Endodermal cell (in vitro differentiated cells): ENCODE measurements around the gene NUDCD3. TPM values are rescaled to one million over a fixed set of nuclear protein-coding genes. Genes with fewer than 3 reads are reported as not detected.

Experiments used
- DNase-seq: peaks from one replicate; pipeline ENCODE4 v3.0.0-alpha.2; 2017
- H3K27ac ChIP-seq: 2 replicates; pipeline ENCODE4 v1.5.1; 2013; ENCODE audit warnings: mild to moderate bottlenecking, low read depth, low read length, moderate library complexity
- H3K27me3 ChIP-seq: 2 replicates; pipeline ENCODE4 v1.6.1; 2013; ENCODE audit warnings: mild to moderate bottlenecking, low read length, moderate library complexity; ENCODE audit not compliant: insufficient read depth, control insufficient read depth, poor library complexity, severe bottlenecking
- H3K36me3 ChIP-seq: 2 replicates; pipeline ENCODE4 v1.7.0; 2013; ENCODE audit warnings: mild to moderate bottlenecking, low read length, moderate library complexity; ENCODE audit not compliant: control insufficient read depth, insufficient read depth
- H3K4me1 ChIP-seq: one replicate; pipeline ENCODE4 v1.7.0; 2013; ENCODE audit warnings: low read length; ENCODE audit not compliant: control insufficient read depth, insufficient read depth
- H3K4me3 ChIP-seq: 2 replicates; pipeline ENCODE4 v1.5.1; 2013; ENCODE audit warnings: mild to moderate bottlenecking, low read length, moderate library complexity
- H3K9ac ChIP-seq: 2 replicates; pipeline ENCODE4 v1.6.1; 2013; ENCODE audit warnings: mild to moderate bottlenecking, low read length, moderate library complexity; ENCODE audit not compliant: poor library complexity, severe bottlenecking; ENCODE audit errors: extremely low read depth
- H3K9me3 ChIP-seq: 2 replicates; pipeline ENCODE4 v1.6.1; 2013; ENCODE audit warnings: mild to moderate bottlenecking, low read length, moderate library complexity; ENCODE audit not compliant: control insufficient read depth
- H3K27ac Mint-ChIP-seq: 2 replicates; pipeline ENCODE4 v1.8.0; 2020; ENCODE audit warnings: mixed read lengths
- H3K27me3 Mint-ChIP-seq: 2 replicates; pipeline ENCODE4 v1.8.0; 2021; ENCODE audit warnings: mild to moderate bottlenecking, mixed read lengths; ENCODE audit not compliant: insufficient read depth
- H3K36me3 Mint-ChIP-seq: 2 replicates; pipeline ENCODE4 v1.8.0; 2020; ENCODE audit warnings: low read depth, mixed read lengths
- H3K4me1 Mint-ChIP-seq: 2 replicates; pipeline ENCODE4 v1.8.0; 2020; ENCODE audit warnings: mixed read lengths
- H3K4me3 Mint-ChIP-seq: 2 replicates; pipeline ENCODE4 v1.8.0; 2020; ENCODE audit warnings: mild to moderate bottlenecking, moderate library complexity, mixed read lengths
- H3K9me3 Mint-ChIP-seq: 2 replicates; pipeline ENCODE4 v1.8.0; 2020; ENCODE audit warnings: mild to moderate bottlenecking, mixed read lengths
- WGBS, 2 experiments: methylation state at CpG; one replicate each; pipeline versions ENCODE4 v1.1.5 to v1.1.7; 2013; ENCODE audit warnings: missing lambda C conversion rate in 2 of 2, mixed read lengths in 1 of 2; ENCODE audit not compliant: insufficient coverage in 1 of 2, insufficient read length in 1 of 2; 5-methylcytosine and 5-hydroxymethylcytosine counted together
- total RNA-seq, 2 donors: library from RNA; stranded (reverse); fragmentation: NEBNext Ultra II Directional in 1 of 2; extraction: Animal tissue kit (Norgen Biotek cat#: 25700) in 1 of 2; gene quantifications; 2 replicates in 1 of 2; 3 replicates in 1 of 2; pipeline ENCODE4 v1.2.1, GENCODE V29; 2021
- TF ChIP-seq, protein P1 (sequence below): fragments of 200-600 bp; sonication (generic); conservative IDR thresholded peaks from 2 replicates; pipeline ENCODE4 v1.5.0; 2021; ENCODE audit warnings: antibody characterized with exemption, mild to moderate bottlenecking

The NUDCD3 gene
- total RNA-seq, 2 donors from 2014 or later: 80.8 to 116 TPM

DNA sequence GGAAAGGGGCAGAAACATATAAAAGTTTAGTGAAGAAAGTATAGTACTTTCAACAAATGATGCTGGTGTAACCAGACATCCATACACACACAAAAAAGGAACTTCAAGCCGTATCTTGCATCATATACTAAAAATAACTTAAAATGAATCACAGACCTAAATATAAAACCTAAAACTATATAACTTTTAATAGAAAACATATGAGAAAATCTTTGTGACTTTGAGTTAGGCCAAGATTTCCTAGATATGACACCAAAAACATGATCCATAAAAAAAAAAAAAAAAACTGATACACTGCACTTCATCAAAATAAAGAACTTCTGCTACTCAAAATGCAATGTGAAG lies 40.9 kb downstream of the NUDCD3 start:
- no peak for DNase-seq
- H3K27me3 Mint-ChIP-seq: no peaks in the 10 kb centered on the region
- no peaks in the 10 kb centered on the region for H3K4me1 Mint-ChIP-seq
- Histone ChIP-seq H3K9ac (no peak overlapping the region), H3K4me1 (no peaks in the 10 kb centered on the region), H3K36me3 (peaks cover 51% of the 10 kb centered on the region), H3K27me3 (no peaks in the 10 kb centered on the region), H3K27ac (no peak overlapping the region), H3K9me3 (no peaks in the 10 kb centered on the region), H3K4me3 (no peak overlapping the region)
- WGBS, 2 experiments: 100% methylated on average over 1 of the region's 1 CpG; no CpG with 5 or more reads in 1 of the 2 experiments
- H3K9me3 Mint-ChIP-seq: peaks cover 2% of the 10 kb centered on the region
- TF ChIP-seq, protein P1, sequence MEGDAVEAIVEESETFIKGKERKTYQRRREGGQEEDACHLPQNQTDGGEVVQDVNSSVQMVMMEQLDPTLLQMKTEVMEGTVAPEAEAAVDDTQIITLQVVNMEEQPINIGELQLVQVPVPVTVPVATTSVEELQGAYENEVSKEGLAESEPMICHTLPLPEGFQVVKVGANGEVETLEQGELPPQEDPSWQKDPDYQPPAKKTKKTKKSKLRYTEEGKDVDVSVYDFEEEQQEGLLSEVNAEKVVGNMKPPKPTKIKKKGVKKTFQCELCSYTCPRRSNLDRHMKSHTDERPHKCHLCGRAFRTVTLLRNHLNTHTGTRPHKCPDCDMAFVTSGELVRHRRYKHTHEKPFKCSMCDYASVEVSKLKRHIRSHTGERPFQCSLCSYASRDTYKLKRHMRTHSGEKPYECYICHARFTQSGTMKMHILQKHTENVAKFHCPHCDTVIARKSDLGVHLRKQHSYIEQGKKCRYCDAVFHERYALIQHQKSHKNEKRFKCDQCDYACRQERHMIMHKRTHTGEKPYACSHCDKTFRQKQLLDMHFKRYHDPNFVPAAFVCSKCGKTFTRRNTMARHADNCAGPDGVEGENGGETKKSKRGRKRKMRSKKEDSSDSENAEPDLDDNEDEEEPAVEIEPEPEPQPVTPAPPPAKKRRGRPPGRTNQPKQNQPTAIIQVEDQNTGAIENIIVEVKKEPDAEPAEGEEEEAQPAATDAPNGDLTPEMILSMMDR: no peak
- no peak overlapping the region for H3K27ac Mint-ChIP-seq
- peaks cover 45% of the 10 kb centered on the region for H3K36me3 Mint-ChIP-seq
- H3K4me3 Mint-ChIP-seq: no peak overlapping the region

DNA sequence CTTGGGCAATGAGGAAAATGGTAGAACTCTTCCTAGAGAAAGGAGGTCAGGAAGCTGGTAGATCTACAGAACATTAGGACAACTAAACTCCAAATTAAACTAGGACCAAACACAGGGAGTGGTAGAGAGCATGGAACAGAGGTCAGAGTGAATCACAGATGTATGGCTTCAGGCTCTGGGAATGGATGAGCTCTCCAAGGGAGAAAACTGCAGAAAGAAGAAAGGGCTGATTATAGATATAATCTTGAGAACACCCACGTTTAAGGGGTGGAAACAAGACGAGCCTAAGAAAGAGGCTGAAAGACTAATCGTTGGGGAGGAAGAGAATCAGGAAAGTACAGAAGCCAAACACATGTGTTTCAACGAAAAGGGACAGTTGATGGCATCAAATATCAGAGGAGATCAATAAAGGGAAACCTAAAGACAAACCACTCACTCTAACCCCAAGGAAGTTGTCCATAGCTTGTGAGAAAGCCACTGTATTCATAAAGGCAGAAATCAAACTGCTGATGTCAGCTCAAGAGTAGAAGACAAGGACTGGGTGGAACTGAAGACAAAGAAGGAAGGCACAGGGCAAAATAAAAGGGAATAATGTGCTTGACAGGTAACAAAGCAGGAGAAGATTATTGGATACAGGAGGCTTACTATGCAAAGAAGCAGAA lies 41.4 kb downstream of the NUDCD3 start:
- no peak overlapping the region for H3K9ac ChIP-seq
- no peaks in the 10 kb centered on the region for H3K4me1 ChIP-seq
- no peak overlapping the region for H3K4me3 ChIP-seq
- WGBS, 2 experiments: 88 to 95% methylated on average over 4 of the region's 4 CpGs
- Mint-ChIP-seq H3K9me3 (peaks cover 2% of the 10 kb centered on the region), H3K4me1 (no peaks in the 10 kb centered on the region), H3K27ac (no peak overlapping the region), H3K4me3 (no peak overlapping the region), H3K36me3 (peaks cover 43% of the 10 kb centered on the region), H3K27me3 (no peaks in the 10 kb centered on the region)
- TF ChIP-seq, protein P1: no peak
- H3K27ac ChIP-seq: no peak overlapping the region
- H3K27me3 ChIP-seq: no peaks in the 10 kb centered on the region
- H3K9me3 ChIP-seq: no peaks in the 10 kb centered on the region
- DNase-seq: no peak
- peaks cover 51% of the 10 kb centered on the region for H3K36me3 ChIP-seq

GRCh38 chr7:44447874-44448425 lies 42.5 kb downstream of the NUDCD3 start:
- no peak overlapping the region for H3K27ac Mint-ChIP-seq
- Histone ChIP-seq H3K9me3 (no peaks in the 10 kb centered on the region), H3K4me1 (no peaks in the 10 kb centered on the region), H3K27ac (no peak overlapping the region), H3K9ac (no peak overlapping the region), H3K4me3 (no peak overlapping the region), H3K27me3 (no peaks in the 10 kb centered on the region), H3K36me3 (peaks cover 55% of the 10 kb centered on the region)
- no peaks in the 10 kb centered on the region for H3K27me3 Mint-ChIP-seq
- DNase-seq: no peak
- peaks cover 40% of the 10 kb centered on the region for H3K36me3 Mint-ChIP-seq
- no peak overlapping the region for H3K4me3 Mint-ChIP-seq
- peaks cover 2% of the 10 kb centered on the region for H3K9me3 Mint-ChIP-seq
- TF ChIP-seq, protein P1: no peak
- no peaks in the 10 kb centered on the region for H3K4me1 Mint-ChIP-seq
- 93 to 100% methylated on average over 4 to 5 of the region's 5 CpGs for WGBS, 2 experiments
